ENCODE data around the gene KPNB1. TPM values are rescaled to one million over a fixed set of nuclear protein-coding genes. Genes with fewer than 3 reads are reported as not detected.

KPNB1 gene
- total RNA-seq, 1 donor from 2014 or later: 491 TPM

GRCh38 chr17:47694581-47695428 is 45.1 kb downstream of the KPNB1 start:
- Histone ChIP-seq H3K27ac (ENCODE audit: low read depth, low read length) (no peak overlapping the region), H3K9me3 (ENCODE audit: insufficient read depth, low read depth, low read length) (no peaks in the 10 kb centered on the region), H3K4me3 (ENCODE audit: insufficient read depth, low read depth, low read length) (peak overlapping the region; percentile 62), H4K20me1 (ENCODE audit: insufficient read depth, low read length) (peaks cover 32% of the 10 kb centered on the region), H3K27me3 (ENCODE audit: insufficient read depth, low read length) (no peaks in the 10 kb centered on the region), H3K4me2 (ENCODE audit: low read length) (peak overlapping the region; percentile 97), H3K79me2 (ENCODE audit: insufficient read depth, low read length) (no peaks in the 10 kb centered on the region), H3K4me1 (ENCODE audit: insufficient read depth, low read length) (peaks cover 12% of the 10 kb centered on the region), H2AFZ (ENCODE audit: low read depth, low read length) (peak overlapping the region; percentile 85), H3K36me3 (ENCODE audit: insufficient read depth, low read length) (no peaks in the 10 kb centered on the region), H3K9ac (ENCODE audit: low read length) (peak overlapping the region; percentile 73)
- Mint-ChIP-seq H3K27ac (ENCODE audit: unreplicated experiment) (peak overlapping the region; percentile 2), H3K4me1 (ENCODE audit: low read depth, unreplicated experiment) (peaks cover 17% of the 10 kb centered on the region), H3K4me3 (ENCODE audit: unreplicated experiment) (peak overlapping the region; percentile 83), H3K9me3 (ENCODE audit: unreplicated experiment) (no peaks in the 10 kb centered on the region), H3K27me3 (ENCODE audit: low read depth, unreplicated experiment) (no peaks in the 10 kb centered on the region), H3K36me3 (ENCODE audit: low read depth, unreplicated experiment) (peaks cover 10% of the 10 kb centered on the region)
- FAIRE-seq: no peak
- DNase-seq (ENCODE audit: low read depth): peak; percentile 28
- TF ChIP-seq EZH2 (IDR thresholded peaks at IDR 0.05; ENCODE audit: insufficient read depth, low read length) (no peak), CTCF (IDR thresholded peaks at IDR 0.05; ENCODE audit: insufficient read depth, low read depth, low read length) (no peak)

- H2AFZ ChIP-seq (ENCODE audit: low read depth, low read length): no peak overlapping the region
- TF ChIP-seq CTCF (IDR thresholded peaks at IDR 0.05; ENCODE audit: insufficient read depth, low read depth, low read length): no peak
- TF ChIP-seq EZH2 (IDR thresholded peaks at IDR 0.05; ENCODE audit: insufficient read depth, low read length): no peak
- peaks cover 37% of the 10 kb centered on the region for H4K20me1 ChIP-seq (ENCODE audit: insufficient read depth, low read length)
- H3K4me1 ChIP-seq (ENCODE audit: insufficient read depth, low read length): peaks cover 12% of the 10 kb centered on the region
- Mint-ChIP-seq H3K27ac (ENCODE audit: unreplicated experiment) (peak overlapping the region; percentile 53), H3K36me3 (ENCODE audit: low read depth, unreplicated experiment) (peaks cover 15% of the 10 kb centered on the region), H3K27me3 (ENCODE audit: low read depth, unreplicated experiment) (no peaks in the 10 kb centered on the region), H3K9me3 (ENCODE audit: unreplicated experiment) (no peaks in the 10 kb centered on the region), H3K4me3 (ENCODE audit: unreplicated experiment) (peak overlapping the region; percentile 83), H3K4me1 (ENCODE audit: low read depth, unreplicated experiment) (peaks cover 17% of the 10 kb centered on the region)
- peak overlapping the region; percentile 61 for H3K9ac ChIP-seq (ENCODE audit: low read length)
- peak overlapping the region; percentile 97 for H3K4me2 ChIP-seq (ENCODE audit: low read length)
- peak overlapping the region; percentile 62 for H3K4me3 ChIP-seq (ENCODE audit: insufficient read depth, low read depth, low read length)
- H3K9me3 ChIP-seq (ENCODE audit: insufficient read depth, low read depth, low read length): no peaks in the 10 kb centered on the region
- H3K27ac ChIP-seq (ENCODE audit: low read depth, low read length): no peak overlapping the region
- no peaks in the 10 kb centered on the region for H3K36me3 ChIP-seq (ENCODE audit: insufficient read depth, low read length)
- no peaks in the 10 kb centered on the region for H3K27me3 ChIP-seq (ENCODE audit: insufficient read depth, low read length)
- DNase-seq (ENCODE audit: low read depth) (no peak), FAIRE-seq (no peak)
- H3K79me2 ChIP-seq (ENCODE audit: insufficient read depth, low read length): no peaks in the 10 kb centered on the region
These were observed 46.0 kb downstream of the KPNB1 start for GRCh38 chr17:47695429-47696376.
